ENCODE data around the gene GLO1. TPM values are rescaled to one million over a fixed set of nuclear protein-coding genes. Genes with fewer than 3 reads are reported as not detected.
"Not testable (repeated sequence)": the region's sequence is repeated elsewhere in the genome, so short reads cannot be mapped to it uniquely, and the experiment has no call there.

The GLO1 gene
- polyA plus RNA-seq, 10 donors = 99.6 to 150 (median 115) TPM

- no peak for DNase-seq
These were observed 11.5 kb upstream of the GLO1 start for GRCh38 chr6:38714239-38715015.

DNA sequence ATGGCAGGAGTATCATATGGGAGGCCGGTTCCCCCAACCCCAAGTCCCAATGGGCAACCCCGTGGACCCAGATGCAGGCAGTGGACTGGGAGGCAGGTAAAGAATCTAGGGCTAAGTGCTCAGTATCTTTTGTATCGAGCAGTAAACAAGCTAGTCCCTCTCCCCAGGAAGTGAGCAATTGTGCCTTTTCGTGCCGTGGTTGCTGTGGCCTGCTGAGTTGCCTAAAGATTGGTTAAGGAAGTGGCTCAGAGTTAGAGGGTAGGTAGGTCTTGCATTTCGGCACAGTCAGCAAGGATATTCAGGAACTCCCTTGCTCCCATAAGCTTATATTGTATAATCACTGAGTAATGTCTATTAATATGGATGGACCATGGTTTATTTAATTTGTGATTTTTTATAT is 10.9 kb upstream of the GLO1 start:
- DNase-seq = no peak

- DNase-seq = no peak
These were observed 5.6 kb upstream of the GLO1 start for GRCh38 chr6:38708496-38708895.

GRCh38 chr6:38705924-38706323 is 3.0 kb upstream of the GLO1 start:
- DNase-seq = no peak

DNA sequence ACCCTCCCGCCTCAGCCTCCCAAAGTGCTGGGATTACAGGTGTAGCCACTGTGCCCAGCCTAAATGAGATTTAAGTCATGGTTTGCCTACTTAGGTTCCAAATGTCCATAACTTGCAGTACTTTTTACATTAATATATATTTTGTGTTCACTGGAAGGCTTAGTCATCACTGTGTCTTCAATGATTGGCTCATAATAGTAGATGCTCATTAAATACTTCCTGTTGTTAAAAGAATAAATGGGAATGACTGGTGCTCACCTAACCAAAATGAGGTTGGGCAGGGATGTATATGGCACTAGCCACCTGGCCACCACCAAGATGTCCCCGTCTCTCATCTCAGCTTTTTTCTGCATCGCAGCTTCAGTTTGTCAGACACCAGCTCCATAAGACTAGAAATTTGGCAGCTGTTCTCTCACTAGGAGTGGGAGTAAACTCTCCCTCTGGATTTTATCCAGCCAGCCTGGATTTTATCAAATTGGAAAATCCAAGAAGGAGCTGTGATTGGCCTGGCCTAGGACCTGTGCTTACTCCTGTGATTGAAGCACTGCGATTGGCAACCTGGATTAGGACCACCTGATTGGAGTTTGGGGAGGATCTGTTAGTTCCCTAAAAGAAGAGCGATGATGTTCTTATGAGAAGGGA is 1.1 kb upstream of the GLO1 start:
- DNase-seq = peak in 1 of 3 donors; percentile 15

DNA sequence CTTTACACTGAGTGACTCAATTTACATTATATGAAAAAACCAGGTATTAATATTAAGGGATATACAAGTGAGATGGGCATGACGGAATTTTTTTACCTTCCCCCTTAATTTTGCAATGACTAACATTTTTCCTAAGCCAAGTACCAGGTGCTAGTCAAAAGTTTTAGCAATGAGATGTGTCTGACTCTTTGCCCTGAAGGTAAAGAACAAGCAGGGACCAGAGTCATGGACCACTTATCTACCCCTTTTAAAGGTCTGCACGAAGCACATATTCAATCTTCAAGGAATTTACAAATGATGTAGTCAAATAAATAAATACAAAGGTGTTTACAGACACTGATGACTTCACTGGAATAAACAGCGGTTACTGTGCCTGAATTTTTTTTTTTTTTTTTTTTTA is 1.4 kb downstream of the GLO1 start:
- no peak for DNase-seq

GRCh38 chr6:38699702-38700101 is 3.2 kb downstream of the GLO1 start:
- not testable (repeated sequence) for DNase-seq

DNA sequence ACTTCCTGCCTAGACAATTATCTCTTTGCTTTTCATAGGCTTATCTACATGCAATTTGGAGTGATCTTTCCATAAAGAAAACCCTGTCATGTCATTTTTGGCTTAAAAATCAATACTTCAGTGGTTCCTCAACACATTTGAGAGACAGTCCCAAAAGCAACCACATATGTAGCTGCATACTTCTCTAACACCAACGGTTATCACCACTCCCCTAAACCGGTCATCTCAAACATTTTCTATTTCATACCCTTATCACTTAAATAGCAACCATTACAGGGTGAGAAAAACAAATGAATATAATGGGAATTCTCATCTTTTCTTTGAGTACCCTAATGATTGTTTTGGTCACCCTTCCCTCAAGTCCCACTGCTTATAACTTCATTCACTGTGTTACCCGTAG is 5.1 kb downstream of the GLO1 start:
- DNase-seq = no peak

- DNase-seq = no peak
These were observed 6.6 kb downstream of the GLO1 start for GRCh38 chr6:38696345-38696744.

DNA sequence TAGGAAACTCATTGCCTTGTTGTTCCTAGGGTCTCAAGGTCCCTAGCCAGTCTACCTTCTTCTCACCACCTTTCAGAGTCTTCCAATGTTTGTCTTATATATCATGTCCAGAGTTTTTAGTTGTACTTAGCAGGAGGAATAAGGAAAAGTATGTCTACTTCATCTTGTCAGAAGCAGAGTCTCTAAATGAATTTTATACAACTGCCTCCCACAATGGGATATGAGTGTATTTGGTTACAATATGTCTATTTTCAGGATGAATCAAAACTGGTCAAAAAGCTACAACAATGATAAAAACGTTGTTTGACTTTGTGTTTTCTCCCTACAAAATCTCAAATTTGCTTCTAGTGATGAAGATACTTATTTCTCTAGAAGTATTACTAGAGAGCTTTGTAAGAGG is 7.0 kb downstream of the GLO1 start:
- no peak for DNase-seq

- no peak for DNase-seq
These were observed 7.6 kb downstream of the GLO1 start for GRCh38 chr6:38695227-38695900.

GRCh38 chr6:38688579-38689087 is 14.3 kb downstream of the GLO1 start:
- no peak for DNase-seq

DNA sequence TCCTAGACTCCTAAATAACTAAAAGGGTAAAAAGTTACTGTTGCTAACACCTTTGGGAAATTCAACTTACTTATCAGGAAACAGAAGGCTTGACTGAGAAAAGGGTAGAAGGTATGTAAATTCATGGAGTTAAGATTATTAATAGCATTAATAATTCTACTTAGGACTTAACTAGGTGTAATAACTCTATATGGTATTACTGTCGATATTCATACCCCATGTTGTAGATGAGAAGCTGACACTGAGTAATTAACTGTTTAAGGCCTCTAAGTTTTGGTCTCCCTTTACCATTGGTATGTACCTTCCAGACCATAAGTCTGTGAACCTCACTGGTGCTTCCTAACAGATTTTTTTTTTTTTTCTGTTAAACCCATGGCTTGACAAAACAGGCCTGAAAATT is 15.4 kb downstream of the GLO1 start:
- no peak for DNase-seq

- DNase-seq = no peak
These were observed 15.9 kb downstream of the GLO1 start for GRCh38 chr6:38687043-38687353.

GRCh38 chr6:38686270-38687042 is 16.5 kb downstream of the GLO1 start:
- no peak for DNase-seq

- DNase-seq = no peak
These were observed 18.0 kb downstream of the GLO1 start for GRCh38 chr6:38684904-38685303.

DNA sequence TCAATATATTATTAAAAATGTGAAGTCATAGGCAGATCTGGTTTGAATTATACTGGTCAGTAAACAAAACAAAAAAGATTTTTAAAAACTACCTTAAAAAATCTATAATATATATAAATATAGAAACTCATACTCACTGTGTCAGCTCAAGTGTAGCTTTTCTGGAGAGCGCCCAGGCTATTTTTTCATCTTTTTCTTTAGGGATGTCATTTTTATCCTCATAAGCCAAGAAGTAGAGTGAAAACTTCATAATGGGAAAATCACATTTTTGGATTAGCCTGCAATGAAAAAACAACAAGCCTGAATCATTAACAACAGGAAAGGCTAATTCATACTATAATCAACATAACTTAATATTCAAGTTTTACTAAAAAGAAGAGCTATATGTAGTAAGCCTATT is 18.7 kb downstream of the GLO1 start:
- peak in 2 of 3 donors; percentile 27 to 38 for DNase-seq

- no peak for DNase-seq
These were observed 21.1 kb downstream of the GLO1 start for GRCh38 chr6:38681850-38682249.

GRCh38 chr6:38679668-38680067 is 23.3 kb downstream of the GLO1 start:
- no peak for DNase-seq

DNA sequence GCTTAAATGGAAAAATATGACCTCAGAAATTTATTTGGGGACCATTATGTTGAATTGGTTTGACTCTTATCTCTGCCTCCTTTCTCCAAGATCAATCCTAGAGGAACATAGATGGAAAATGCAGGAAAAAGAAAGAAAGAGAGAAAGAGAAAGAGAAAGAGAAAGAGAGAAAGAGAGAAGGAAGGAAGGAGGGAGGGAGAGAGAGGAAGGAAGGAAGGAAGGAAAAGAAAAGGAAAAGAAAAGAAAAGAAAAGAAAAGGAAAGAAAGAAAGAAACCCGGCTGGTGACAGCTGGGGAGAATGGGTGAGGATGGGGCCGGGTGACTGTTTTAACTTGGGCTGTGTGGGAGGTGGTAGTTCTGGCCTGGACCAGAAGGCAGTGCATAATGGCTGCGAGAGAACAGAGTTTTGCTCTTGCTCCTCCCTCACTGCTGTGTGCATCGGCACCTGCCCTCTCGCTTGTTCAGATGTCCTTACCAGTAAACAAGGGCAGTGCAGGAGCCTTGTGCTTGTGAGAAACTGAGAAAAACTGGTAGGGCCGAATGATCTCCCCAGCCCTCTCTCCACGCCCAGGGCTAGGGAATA is 24.7 kb downstream of the GLO1 start:
- no peak for DNase-seq

GRCh38 chr6:38676974-38677544 is 25.9 kb downstream of the GLO1 start:
- no peak for DNase-seq
